Measurements from ENCODE around the gene SCARB1. TPM values are rescaled to one million over a fixed set of nuclear protein-coding genes. Genes with fewer than 3 reads are reported as not detected.

SCARB1 gene
- total and polyA plus RNA-seq, 2 of the 13 experiments (the other 11 are each of a cell fraction or from before 2014, with no cell fraction given), result 63.4 to 160 TPM

GRCh38 chr12:124837958-124838803 is 25.5 kb downstream of the SCARB1 start (continued):
- TF ChIP-seq PAWR (CRISPR knock-in tag; IDR thresholded peaks at IDR 0.05; ENCODE audit: borderline replicate concordance) (no peak), MNT (IDR thresholded peaks at IDR 0.05) (peak; percentile 83), SNAPC2 (CRISPR knock-in tag; IDR thresholded peaks at IDR 0.05) (peak; percentile 62; the same call in 1 of the 2 replicates), SKI (IDR thresholded peaks at IDR 0.05; ENCODE audit: partially characterized antibody) (peak; percentile 79), RFX3 (CRISPR knock-in tag; IDR thresholded peaks at IDR 0.05) (no peak), HNRNPL (IDR thresholded peaks at IDR 0.05; ENCODE audit: low read depth, low read length) (no peak), MED13 (CRISPR knock-in tag; IDR thresholded peaks at IDR 0.05) (no peak), ZNF816 (CRISPR knock-in tag; IDR thresholded peaks at IDR 0.05; ENCODE audit: borderline replicate concordance) (peak; percentile 24; the same call in 1 of the 2 replicates), CBX2 (IDR thresholded peaks at IDR 0.05; ENCODE audit: low read depth, low read length) (no peak), CBX2 (CRISPR knock-in tag; IDR thresholded peaks at IDR 0.05; ENCODE audit: low read depth) (0 out of 2 replicates have a peak, but pooled peaks have one; percentile 24), KDM5A (IDR thresholded peaks at IDR 0.05; ENCODE audit: borderline replicate concordance, low read length) (no peak), ZFP36 (IDR thresholded peaks at IDR 0.05; ENCODE audit: borderline replicate concordance, low read depth, low read length, partially characterized antibody) (no peak), CHD2 (IDR thresholded peaks at IDR 0.05; ENCODE audit: low read depth, low read length) (no peak), ZSCAN21 (CRISPR knock-in tag; IDR thresholded peaks at IDR 0.05; ENCODE audit: borderline replicate concordance) (no peak), ZNF253 (CRISPR knock-in tag; IDR thresholded peaks at IDR 0.05; ENCODE audit: borderline replicate concordance) (no peak), ZSCAN30 (CRISPR knock-in tag; IDR thresholded peaks at IDR 0.05) (no peak), IKZF1 (IDR thresholded peaks at IDR 0.05) (no peak)
- TF ChIP-seq, protein P1, sequence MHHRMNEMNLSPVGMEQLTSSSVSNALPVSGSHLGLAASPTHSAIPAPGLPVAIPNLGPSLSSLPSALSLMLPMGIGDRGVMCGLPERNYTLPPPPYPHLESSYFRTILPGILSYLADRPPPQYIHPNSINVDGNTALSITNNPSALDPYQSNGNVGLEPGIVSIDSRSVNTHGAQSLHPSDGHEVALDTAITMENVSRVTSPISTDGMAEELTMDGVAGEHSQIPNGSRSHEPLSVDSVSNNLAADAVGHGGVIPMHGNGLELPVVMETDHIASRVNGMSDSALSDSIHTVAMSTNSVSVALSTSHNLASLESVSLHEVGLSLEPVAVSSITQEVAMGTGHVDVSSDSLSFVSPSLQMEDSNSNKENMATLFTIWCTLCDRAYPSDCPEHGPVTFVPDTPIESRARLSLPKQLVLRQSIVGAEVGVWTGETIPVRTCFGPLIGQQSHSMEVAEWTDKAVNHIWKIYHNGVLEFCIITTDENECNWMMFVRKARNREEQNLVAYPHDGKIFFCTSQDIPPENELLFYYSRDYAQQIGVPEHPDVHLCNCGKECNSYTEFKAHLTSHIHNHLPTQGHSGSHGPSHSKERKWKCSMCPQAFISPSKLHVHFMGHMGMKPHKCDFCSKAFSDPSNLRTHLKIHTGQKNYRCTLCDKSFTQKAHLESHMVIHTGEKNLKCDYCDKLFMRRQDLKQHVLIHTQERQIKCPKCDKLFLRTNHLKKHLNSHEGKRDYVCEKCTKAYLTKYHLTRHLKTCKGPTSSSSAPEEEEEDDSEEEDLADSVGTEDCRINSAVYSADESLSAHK (CRISPR knock-in tag; IDR thresholded peaks at IDR 0.05; ENCODE audit: borderline replicate concordance), result no peak
- TF ChIP-seq, protein P2, sequence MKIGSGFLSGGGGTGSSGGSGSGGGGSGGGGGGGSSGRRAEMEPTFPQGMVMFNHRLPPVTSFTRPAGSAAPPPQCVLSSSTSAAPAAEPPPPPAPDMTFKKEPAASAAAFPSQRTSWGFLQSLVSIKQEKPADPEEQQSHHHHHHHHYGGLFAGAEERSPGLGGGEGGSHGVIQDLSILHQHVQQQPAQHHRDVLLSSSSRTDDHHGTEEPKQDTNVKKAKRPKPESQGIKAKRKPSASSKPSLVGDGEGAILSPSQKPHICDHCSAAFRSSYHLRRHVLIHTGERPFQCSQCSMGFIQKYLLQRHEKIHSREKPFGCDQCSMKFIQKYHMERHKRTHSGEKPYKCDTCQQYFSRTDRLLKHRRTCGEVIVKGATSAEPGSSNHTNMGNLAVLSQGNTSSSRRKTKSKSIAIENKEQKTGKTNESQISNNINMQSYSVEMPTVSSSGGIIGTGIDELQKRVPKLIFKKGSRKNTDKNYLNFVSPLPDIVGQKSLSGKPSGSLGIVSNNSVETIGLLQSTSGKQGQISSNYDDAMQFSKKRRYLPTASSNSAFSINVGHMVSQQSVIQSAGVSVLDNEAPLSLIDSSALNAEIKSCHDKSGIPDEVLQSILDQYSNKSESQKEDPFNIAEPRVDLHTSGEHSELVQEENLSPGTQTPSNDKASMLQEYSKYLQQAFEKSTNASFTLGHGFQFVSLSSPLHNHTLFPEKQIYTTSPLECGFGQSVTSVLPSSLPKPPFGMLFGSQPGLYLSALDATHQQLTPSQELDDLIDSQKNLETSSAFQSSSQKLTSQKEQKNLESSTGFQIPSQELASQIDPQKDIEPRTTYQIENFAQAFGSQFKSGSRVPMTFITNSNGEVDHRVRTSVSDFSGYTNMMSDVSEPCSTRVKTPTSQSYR (CRISPR knock-in tag; IDR thresholded peaks at IDR 0.05; ENCODE audit: borderline replicate concordance), result 0 out of 2 replicates have a peak, but pooled peaks have one; percentile 9
- TF ChIP-seq, protein P3, sequence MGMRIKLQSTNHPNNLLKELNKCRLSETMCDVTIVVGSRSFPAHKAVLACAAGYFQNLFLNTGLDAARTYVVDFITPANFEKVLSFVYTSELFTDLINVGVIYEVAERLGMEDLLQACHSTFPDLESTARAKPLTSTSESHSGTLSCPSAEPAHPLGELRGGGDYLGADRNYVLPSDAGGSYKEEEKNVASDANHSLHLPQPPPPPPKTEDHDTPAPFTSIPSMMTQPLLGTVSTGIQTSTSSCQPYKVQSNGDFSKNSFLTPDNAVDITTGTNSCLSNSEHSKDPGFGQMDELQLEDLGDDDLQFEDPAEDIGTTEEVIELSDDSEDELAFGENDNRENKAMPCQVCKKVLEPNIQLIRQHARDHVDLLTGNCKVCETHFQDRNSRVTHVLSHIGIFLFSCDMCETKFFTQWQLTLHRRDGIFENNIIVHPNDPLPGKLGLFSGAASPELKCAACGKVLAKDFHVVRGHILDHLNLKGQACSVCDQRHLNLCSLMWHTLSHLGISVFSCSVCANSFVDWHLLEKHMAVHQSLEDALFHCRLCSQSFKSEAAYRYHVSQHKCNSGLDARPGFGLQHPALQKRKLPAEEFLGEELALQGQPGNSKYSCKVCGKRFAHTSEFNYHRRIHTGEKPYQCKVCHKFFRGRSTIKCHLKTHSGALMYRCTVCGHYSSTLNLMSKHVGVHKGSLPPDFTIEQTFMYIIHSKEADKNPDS (CRISPR knock-in tag; IDR thresholded peaks at IDR 0.05), result no peak
